ENCODE measurements around the gene TWF2. TPM values are rescaled to one million over a fixed set of nuclear protein-coding genes. Genes with fewer than 3 reads are reported as not detected.

TWF2 gene
- total and polyA plus RNA-seq, 9 donors: 14.3 to 56.3 (median 41.2) TPM

- WGBS, 3 donors: 1 to 2% (median 2%) methylated on average over 11 of the region's 11 CpGs
- Histone ChIP-seq H3K36me3 (no peaks in the 10 kb centered on the region), H3K4me3 (peak overlapping the region; percentile 87), H3K27me3 (no peaks in the 10 kb centered on the region), H3K4me1 (ENCODE audit: insufficient read depth) (peaks cover 16% of the 10 kb centered on the region), H3K27ac (peak overlapping the region; percentile 54 to 91), H3K9me3 (no peaks in the 10 kb centered on the region)
- DNase-seq: peak in 4 of 5 donors; percentile 59 to 71 (median 68)
- TF ChIP-seq EP300 (IDR thresholded peaks at IDR 0.05) (no peak), POLR2A (IDR thresholded peaks at IDR 0.05) (no peak), CTCF (IDR thresholded peaks at IDR 0.05) (no peak)
- intact Hi-C loops (cut with DNase I): loop anchor here in 3 of 4 donors (5.0 kb wide), 2 partner anchors 39 to 49 kb away; partner anchors contain the start of genes WDR82 (in 2 of the 3) and GLYCTK (in 1 of the 3)
Observed at GRCh38 chr3:52238193-52238760, 681 bp downstream of the TWF2 start.

- H3K9me3 ChIP-seq: no peaks in the 10 kb centered on the region
- WGBS, 3 donors: 0 to 1% (median 0%) methylated on average over 8 of the region's 8 CpGs
- peak overlapping the region; percentile 87 for H3K4me3 ChIP-seq
- TF ChIP-seq EP300 (IDR thresholded peaks at IDR 0.05): no peak
- TF ChIP-seq CTCF (IDR thresholded peaks at IDR 0.05): no peak
- TF ChIP-seq POLR2A (IDR thresholded peaks at IDR 0.05): no peak
- peak overlapping the region; percentile 54 to 91 for H3K27ac ChIP-seq
- DNase-seq: peak; percentile 88 to 92 (median 89)
- intact Hi-C loops (cut with DNase I): loop anchor here in 3 of 4 donors (5.0 kb wide), 2 partner anchors 40 to 50 kb away; partner anchors contain the start of genes WDR82 (in 2 of the 3) and GLYCTK (in 1 of the 3)
- H3K36me3 ChIP-seq: no peaks in the 10 kb centered on the region
- peaks cover 16% of the 10 kb centered on the region for H3K4me1 ChIP-seq (ENCODE audit: insufficient read depth)
- no peaks in the 10 kb centered on the region for H3K27me3 ChIP-seq
Observed at GRCh38 chr3:52237657-52238172, 1.2 kb downstream of the TWF2 start.

- Histone ChIP-seq H3K27ac (peak overlapping the region; percentile 54 to 91), H3K4me3 (peak overlapping the region; percentile 15), H3K4me1 (ENCODE audit: insufficient read depth) (peaks cover 16% of the 10 kb centered on the region), H3K9me3 (no peaks in the 10 kb centered on the region), H3K36me3 (no peaks in the 10 kb centered on the region), H3K27me3 (no peaks in the 10 kb centered on the region)
- 47 to 60% (median 58%) methylated on average over 6 of the region's 6 CpGs for WGBS, 3 donors
- intact Hi-C loops (cut with DNase I): loop anchor here in 3 of 4 donors (5.0 kb wide), 2 partner anchors 40 to 50 kb away; partner anchors contain the start of genes WDR82 (in 2 of the 3) and GLYCTK (in 1 of the 3)
- TF ChIP-seq POLR2A (IDR thresholded peaks at IDR 0.05) (no peak), EP300 (IDR thresholded peaks at IDR 0.05) (no peak), CTCF (IDR thresholded peaks at IDR 0.05) (no peak)
- peak in 1 of 5 donors; percentile 42 for DNase-seq
Observed at GRCh38 chr3:52237006-52237656, 1.8 kb downstream of the TWF2 start.

GRCh38 chr3:52236424-52236886 is 2.5 kb downstream of the TWF2 start:
- Histone ChIP-seq H3K27me3 (no peaks in the 10 kb centered on the region), H3K27ac (peak overlapping the region; percentile 27 to 91), H3K9me3 (no peaks in the 10 kb centered on the region), H3K4me3 (no peak overlapping the region), H3K36me3 (no peaks in the 10 kb centered on the region), H3K4me1 (ENCODE audit: insufficient read depth) (peaks cover 16% of the 10 kb centered on the region)
- TF ChIP-seq EP300 (IDR thresholded peaks at IDR 0.05) (no peak), POLR2A (IDR thresholded peaks at IDR 0.05) (no peak), CTCF (IDR thresholded peaks at IDR 0.05) (no peak)
- 26 to 57% (median 42%) methylated on average over 5 of the region's 5 CpGs for WGBS, 3 donors
- intact Hi-C loops (cut with DNase I): loop anchor here in 3 of 4 donors (5.0 kb wide), 2 partner anchors 41 to 51 kb away; partner anchors contain the start of genes WDR82 (in 2 of the 3) and GLYCTK (in 1 of the 3)
- DNase-seq: peak in 3 of 5 donors; percentile 42 to 57 (median 43)
